ENCODE results near the gene KPNA5. TPM values are rescaled to one million over a fixed set of nuclear protein-coding genes. Genes with fewer than 3 reads are reported as not detected.

Gene KPNA5
- total and polyA plus RNA-seq, 2 of the 8 experiments (the other 6 are each of a cell fraction or from before 2014, with no cell fraction given): 2.0 to 9.7 TPM

GRCh38 chr6:116764961-116765841, 84.2 kb downstream of the KPNA5 start, which contains the start of gene FAM162B (continued):
- TF ChIP-seq CTCF (IDR thresholded peaks at IDR 0.05; ENCODE audit: control extremely low read depth in 1 of 3, insufficient read depth in 1 of 3, low read depth in 1 of 3, low read length in 3 of 3) (no peak), SIRT6 (IDR thresholded peaks at IDR 0.05; ENCODE audit: low read length) (no peak), TAF7 (optimal IDR thresholded peaks at IDR 0.05; ENCODE audit: borderline replicate concordance, low read depth, low read length) (no peak), EP300 (IDR thresholded peaks at IDR 0.05; ENCODE audit: borderline replicate concordance in 1 of 2, low read depth in 2 of 2, low read length in 2 of 2) (no peak), BCL11A (IDR thresholded peaks at IDR 0.05; ENCODE audit: low read depth in 2 of 2, low read length in 2 of 2) (no peak), SP2 (IDR thresholded peaks at IDR 0.05; ENCODE audit: low read length) (no peak), CBX8 (IDR thresholded peaks at IDR 0.05; ENCODE audit: borderline replicate concordance, low read depth, low read length) (no peak)
